Cardiac fibroblast (primary cell): ENCODE results near the gene CFAP45.
A peak's percentile ranks its signal among the peaks of the same experiment; 100 is the strongest.

Experiments
- DNase-seq, 2 donors: peaks; one replicate each; pipeline versions ENCODE4 v3.0.0 to v3.0.0-alpha.2; 2010; ENCODE audit warnings: low read depth in 2 of 2
- H3K4me3 ChIP-seq, 2 donors: replicated peaks in 1 of 2; 1 replicate in 1 of 2; 2 replicates in 1 of 2; pipeline ENCODE4 v1.5.1; 2011; ENCODE audit warnings: low read depth in 2 of 2, low read length in 2 of 2, mild to moderate bottlenecking in 2 of 2, moderate library complexity in 1 of 2
- CTCF ChIP-seq: IDR thresholded peaks from one replicate; pipeline ENCODE4 v1.5.1; 2011; ENCODE audit warnings: low read depth, mild to moderate bottlenecking, low read length, inconsistent platforms

The CFAP45 gene

GRCh38 chr1:159851407-159851806, 48.6 kb downstream of the CFAP45 start:
- H3K4me3 ChIP-seq: no peak overlapping the region
- peak in 1 of 2 donors; percentile 24 for DNase-seq
- peak; percentile 19 for TF ChIP-seq CTCF

GRCh38 chr1:159849626-159850366, 50.2 kb downstream of the CFAP45 start:
- DNase-seq: peak; percentile 47 to 78
- TF ChIP-seq CTCF: no peak
- peak overlapping the region in 1 of 2 donors; percentile 15 for H3K4me3 ChIP-seq

GRCh38 chr1:159848326-159848725, 51.6 kb downstream of the CFAP45 start:
- TF ChIP-seq CTCF: no peak
- no peak overlapping the region for H3K4me3 ChIP-seq
- no peak for DNase-seq

- no peak for TF ChIP-seq CTCF
- no peak overlapping the region for H3K4me3 ChIP-seq
- no peak for DNase-seq
Measured at GRCh38 chr1:159847231-159847630, 52.7 kb downstream of the CFAP45 start.

GRCh38 chr1:159845751-159846629, 54.0 kb downstream of the CFAP45 start:
- no peak overlapping the region for H3K4me3 ChIP-seq
- DNase-seq: no peak
- TF ChIP-seq CTCF: no peak

- no peak for DNase-seq
- no peak overlapping the region for H3K4me3 ChIP-seq
- no peak for TF ChIP-seq CTCF
Measured at GRCh38 chr1:159843459-159843858, 56.5 kb downstream of the CFAP45 start.
